K562 (cell line): Measurements from ENCODE around the gene NECAP2. TPM values are rescaled to one million over a fixed set of nuclear protein-coding genes. Genes with fewer than 3 reads are reported as not detected.

ENCODE experiments used
- BMI1 ChIP-seq: fragments of 150-350 bp; IDR thresholded peaks from 2 replicates; pipeline ENCODE4 v1.6.1; 2014; ENCODE audit warnings: low read length
- CCNT2 ChIP-seq: IDR thresholded peaks from 2 replicates; pipeline ENCODE4 v1.6.1; 2011; ENCODE audit warnings: borderline replicate concordance, low read depth, mild to moderate bottlenecking, moderate library complexity, mixed read lengths, low read length; ENCODE audit not compliant: insufficient read length; ENCODE audit errors: extremely low read depth
- CREM ChIP-seq: IDR thresholded peaks from 2 replicates; pipeline ENCODE4 v1.6.1; 2014; ENCODE audit warnings: antibody characterized with exemption, low read depth
- ESRRA ChIP-seq: fragments of 450-650 bp; IDR thresholded peaks from 2 replicates; pipeline ENCODE4 v1.6.1; 2014; ENCODE audit warnings: low read depth, mild to moderate bottlenecking, moderate library complexity, borderline replicate concordance
- EZH2 ChIP-seq: IDR thresholded peaks from 2 replicates; pipeline ENCODE4 v1.6.1; 2012; ENCODE audit warnings: low read depth, mild to moderate bottlenecking, inconsistent platforms, low read length, borderline replicate concordance
- FOXP1 ChIP-seq: sonication (generic); formaldehyde crosslinking; IDR thresholded peaks from 2 replicates; pipeline ENCODE4 v1.8.0; 2022; ENCODE audit warnings: mild to moderate bottlenecking, missing genetic modification reagents
- KDM1A ChIP-seq, 2 experiments: fragments of 450-650 bp; IDR thresholded peaks; 2 replicates each; pipeline ENCODE4 v1.6.1; 2016; ENCODE audit warnings: mild to moderate bottlenecking in 2 of 2
- KDM4B ChIP-seq, 2 experiments: fragments of 450-650 bp in 1 of 2; sonication (generic) in 1 of 2; IDR thresholded peaks; 2 replicates each; pipeline ENCODE4 v1.6.1; 2016 to 2017; ENCODE audit warnings: borderline replicate concordance in 2 of 2, antibody characterized with exemption in 1 of 2, low read depth in 1 of 2, mild to moderate bottlenecking in 1 of 2
- NCOA4 ChIP-seq: fragments of 450-650 bp; IDR thresholded peaks from 2 replicates; pipeline ENCODE4 v1.6.1; 2018; ENCODE audit warnings: mild to moderate bottlenecking; ENCODE audit not compliant: partially characterized antibody
- NR1H2 ChIP-seq: sonication (generic); formaldehyde crosslinking; IDR thresholded peaks from 2 replicates; pipeline ENCODE4 v1.4.0; 2020; ENCODE audit warnings: mild to moderate bottlenecking, missing genetic modification reagents
- NR2C2 ChIP-seq, 2 experiments: fragments of 200-800 bp in 1 of 2; sonication (Bioruptor generic) in 1 of 2; sonication (generic) in 1 of 2; formaldehyde crosslinking in 1 of 2; IDR thresholded peaks; 2 replicates each; pipeline versions ENCODE4 v1.6.1 to v1.8.0; 2016 to 2022; ENCODE audit warnings: mild to moderate bottlenecking in 1 of 2, missing compliant biosample characterization in 1 of 2, missing genetic modification characterization in 1 of 2, missing genetic modification reagents in 1 of 2
- SMAD4 ChIP-seq: fragments of 250-450 bp; sonication (Bioruptor Pico); conservative IDR thresholded peaks from 2 replicates; pipeline ENCODE4 v1.8.0; 2021; ENCODE audit warnings: inconsistent platforms, mild to moderate bottlenecking, moderate library complexity
- SREBF1 ChIP-seq: fragments of 150-350 bp; IDR thresholded peaks from 2 replicates; pipeline ENCODE4 v1.6.1; 2014; ENCODE audit warnings: antibody characterized with exemption, low read depth, low read length, borderline replicate concordance
- TAF1 ChIP-seq: IDR thresholded peaks from 2 replicates; pipeline ENCODE4 v1.6.1; 2011; ENCODE audit warnings: mild to moderate bottlenecking, low read length, moderate library complexity; ENCODE audit not compliant: insufficient read depth, control insufficient read depth, severe bottlenecking; ENCODE audit errors: extremely low read depth
- TOE1 ChIP-seq, 2 experiments: fragments of 450-650 bp in 1 of 2; sonication (generic) in 1 of 2; formaldehyde crosslinking in 1 of 2; IDR thresholded peaks; 2 replicates each; pipeline versions ENCODE4 v1.7.1 to v1.8.0; 2016 to 2022; ENCODE audit warnings: borderline replicate concordance in 2 of 2, mild to moderate bottlenecking in 2 of 2, antibody characterized with exemption in 1 of 2, inconsistent platforms in 1 of 2, low read depth in 1 of 2, missing genetic modification reagents in 1 of 2, moderate library complexity in 1 of 2
- U2AF1 ChIP-seq: fragments of 200-400 bp; formaldehyde crosslinking; optimal IDR thresholded peaks from 2 replicates; pipeline ENCODE3; 2017; ENCODE audit warnings: mild to moderate bottlenecking, low read depth, low read length, moderate library complexity
- ZFPM2 ChIP-seq: fragments of 250-450 bp; sonication (Bioruptor Pico); IDR thresholded peaks from 2 replicates; pipeline ENCODE4 v1.5.1; 2022; ENCODE audit warnings: mild to moderate bottlenecking
- ZKSCAN1 ChIP-seq: fragments of 150-350 bp; IDR thresholded peaks from 2 replicates; pipeline ENCODE4 v1.6.1; 2016; ENCODE audit warnings: low read depth, low read length
- ZNF274 ChIP-seq: IDR thresholded peaks from 2 replicates; pipeline ENCODE4 v1.6.1; 2011; ENCODE audit warnings: low read depth, mild to moderate bottlenecking, low read length, moderate library complexity, borderline replicate concordance
- ZNF584 ChIP-seq: fragments of 200-800 bp; sonication (Bioruptor generic); IDR thresholded peaks from 2 replicates; pipeline ENCODE4 v1.6.1; 2016; ENCODE audit warnings: low read depth, mild to moderate bottlenecking, missing genetic modification characterization, missing compliant biosample characterization
- polyA plus RNA-seq, 8 experiments: library from polyadenylated mRNA; depleted of rRNA in 4 of 8; stranded (reverse) in 5 of 8; unstranded in 3 of 8; fragments of >200 nt; fragmentation: Nextera tagmentation in 2 of 8; fragmentation: Illumina TruSeq in 1 of 8; extraction: Ambion mirVana in 2 of 8; extraction: Trizol in 1 of 8; gene quantifications; 2 replicates each; pipeline versions ENCODE4 v1.2.1 to v1.2.3, GENCODE V29; 2011 to 2014; ENCODE audit warnings: inconsistent platforms in 1 of 8, missing spikeins in 1 of 8
- total RNA-seq, 7 experiments: library from RNA; depleted of rRNA in 6 of 7; stranded (reverse); fragments of >200 nt in 6 of 7; fragmentation: Illumina TruSeq in 2 of 7; extraction: Trizol in 2 of 7; gene quantifications; 2 replicates each; pipeline versions ENCODE4 v1.2.1 to v1.2.3, GENCODE V29; 2011 to 2021; ENCODE audit warnings: low replicate concordance in 1 of 7
- TF ChIP-seq, protein P1 (sequence below), 2 experiments: fragments of 450-650 bp; formaldehyde crosslinking in 1 of 2; IDR thresholded peaks; 2 replicates each; pipeline versions ENCODE4 v1.4.0 to v1.6.1; 2014 to 2020; ENCODE audit warnings: mild to moderate bottlenecking in 2 of 2, borderline replicate concordance in 1 of 2, low read depth in 1 of 2

The NECAP2 gene
- total and polyA plus RNA-seq, 9 of the 15 experiments (the other 6 are each of a cell fraction or from before 2014, with no cell fraction given): 22.7 to 107 (median 79.2) TPM

DNA sequence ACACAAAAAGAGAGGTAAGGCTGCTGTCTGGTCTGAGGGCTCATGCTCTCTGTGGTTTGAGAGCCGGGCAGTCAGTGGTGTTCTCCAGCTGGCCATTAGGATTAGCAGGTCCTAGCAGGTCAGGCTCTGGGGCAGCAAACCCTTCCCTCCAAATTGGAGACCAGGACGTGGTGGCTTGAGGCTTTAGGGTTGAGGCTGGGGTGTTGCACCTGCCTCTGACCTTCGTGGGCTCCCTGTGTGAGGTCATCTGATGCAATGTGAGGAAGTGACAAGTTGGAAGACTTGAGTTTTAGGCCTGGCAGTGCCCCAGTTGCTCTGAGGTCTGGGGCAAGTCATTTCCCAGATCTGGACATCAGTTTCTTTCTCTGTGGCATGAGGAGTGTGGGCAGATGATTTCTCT is 49.1 kb upstream of the NECAP2 start (continued):
- TF ChIP-seq, protein P1, sequence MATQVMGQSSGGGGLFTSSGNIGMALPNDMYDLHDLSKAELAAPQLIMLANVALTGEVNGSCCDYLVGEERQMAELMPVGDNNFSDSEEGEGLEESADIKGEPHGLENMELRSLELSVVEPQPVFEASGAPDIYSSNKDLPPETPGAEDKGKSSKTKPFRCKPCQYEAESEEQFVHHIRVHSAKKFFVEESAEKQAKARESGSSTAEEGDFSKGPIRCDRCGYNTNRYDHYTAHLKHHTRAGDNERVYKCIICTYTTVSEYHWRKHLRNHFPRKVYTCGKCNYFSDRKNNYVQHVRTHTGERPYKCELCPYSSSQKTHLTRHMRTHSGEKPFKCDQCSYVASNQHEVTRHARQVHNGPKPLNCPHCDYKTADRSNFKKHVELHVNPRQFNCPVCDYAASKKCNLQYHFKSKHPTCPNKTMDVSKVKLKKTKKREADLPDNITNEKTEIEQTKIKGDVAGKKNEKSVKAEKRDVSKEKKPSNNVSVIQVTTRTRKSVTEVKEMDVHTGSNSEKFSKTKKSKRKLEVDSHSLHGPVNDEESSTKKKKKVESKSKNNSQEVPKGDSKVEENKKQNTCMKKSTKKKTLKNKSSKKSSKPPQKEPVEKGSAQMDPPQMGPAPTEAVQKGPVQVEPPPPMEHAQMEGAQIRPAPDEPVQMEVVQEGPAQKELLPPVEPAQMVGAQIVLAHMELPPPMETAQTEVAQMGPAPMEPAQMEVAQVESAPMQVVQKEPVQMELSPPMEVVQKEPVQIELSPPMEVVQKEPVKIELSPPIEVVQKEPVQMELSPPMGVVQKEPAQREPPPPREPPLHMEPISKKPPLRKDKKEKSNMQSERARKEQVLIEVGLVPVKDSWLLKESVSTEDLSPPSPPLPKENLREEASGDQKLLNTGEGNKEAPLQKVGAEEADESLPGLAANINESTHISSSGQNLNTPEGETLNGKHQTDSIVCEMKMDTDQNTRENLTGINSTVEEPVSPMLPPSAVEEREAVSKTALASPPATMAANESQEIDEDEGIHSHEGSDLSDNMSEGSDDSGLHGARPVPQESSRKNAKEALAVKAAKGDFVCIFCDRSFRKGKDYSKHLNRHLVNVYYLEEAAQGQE (IDR thresholded peaks at IDR 0.05; ENCODE audit: borderline replicate concordance): no peak
- TF ChIP-seq, protein P1 (CRISPR knock-in tag; IDR thresholded peaks at IDR 0.05; ENCODE audit: low read depth): no peak
- TF ChIP-seq ZFPM2 (CRISPR knock-in tag) (no peak), KDM1A (IDR thresholded peaks at IDR 0.05) (no peak), TAF1 (no peak), NR1H2 (no peak), CREM (0 out of 2 replicates have a peak, but pooled peaks have one; percentile 10), SREBF1 (no peak), BMI1 (no peak), TOE1 (IDR thresholded peaks at IDR 0.05; ENCODE audit: borderline replicate concordance) (no peak), TOE1 (CRISPR knock-in tag; IDR thresholded peaks at IDR 0.05; ENCODE audit: borderline replicate concordance, low read depth) (no peak), SMAD4 (CRISPR knock-in tag) (peak; percentile 67), ZNF274 (no peak), FOXP1 (no peak), U2AF1 (no peak), ESRRA (peak; percentile 84), ZKSCAN1 (no peak), ZNF584 (CRISPR knock-in tag) (0 out of 2 replicates have a peak, but pooled peaks have one; percentile 36), KDM4B (IDR thresholded peaks at IDR 0.05; ENCODE audit: borderline replicate concordance in 2 of 2, low read depth in 1 of 2) (no peak), EZH2 (no peak), CCNT2 (no peak), NCOA4 (no peak), NR2C2 (CRISPR knock-in tag; IDR thresholded peaks at IDR 0.05) (no peak), NR2C2 (tag; IDR thresholded peaks at IDR 0.05) (peak; percentile 75)
- TF ChIP-seq, all 486 proteins: peak for 19
